Measurements from ENCODE around the gene UBE3B.

- TF ChIP-seq CTCF (IDR thresholded peaks at IDR 0.05; ENCODE audit: insufficient read depth, low read depth, low read length) (no peak), EZH2 (IDR thresholded peaks at IDR 0.05; ENCODE audit: insufficient read depth, low read length) (no peak)
These were observed 42.9 kb upstream of the UBE3B start for GRCh38 chr12:109434582-109434981.
